CD8-positive, alpha-beta memory T cell (primary cell): ENCODE data around the gene BLTP3B. TPM values are rescaled to one million over a fixed set of nuclear protein-coding genes. Genes with fewer than 3 reads are reported as not detected.

Experiments
- CTCF ChIA-PET: fragments of 350-600 bp; sonication (Branson Sonifier 250); formaldehyde crosslinking; loops from one replicate; lab custom pipeline; 2021; ENCODE audit warnings: antibody characterized with exemption; lab: Charles Lee
- POLR2A ChIA-PET: fragments of 350-600 bp; sonication (Branson Sonifier 250); formaldehyde crosslinking; loops from one replicate; lab custom pipeline; 2021; ENCODE audit warnings: antibody characterized with exemption; lab: Charles Lee
- DNase-seq, 5 donors: peaks; one replicate each; pipeline versions ENCODE4 v3.0.0 to v3.0.0-alpha.2; 2020 to 2022; ENCODE audit warnings: mixed read lengths in 1 of 5
- H3K27ac ChIP-seq: one replicate; pipeline ENCODE4 v1.7.0; 2013; ENCODE audit warnings: low read depth, mild to moderate bottlenecking, low read length, moderate library complexity
- H3K27me3 ChIP-seq: 2 replicates; pipeline ENCODE4 v1.7.0; 2013; ENCODE audit warnings: low read length, mild to moderate bottlenecking; ENCODE audit not compliant: insufficient read depth, poor library complexity, severe bottlenecking
- H3K36me3 ChIP-seq: 2 replicates; pipeline ENCODE4 v1.7.0; 2013; ENCODE audit warnings: mild to moderate bottlenecking, low read length, moderate library complexity; ENCODE audit not compliant: insufficient read depth
- H3K4me1 ChIP-seq: 2 replicates; pipeline ENCODE4 v1.7.0; 2013; ENCODE audit warnings: mild to moderate bottlenecking, low read length, moderate library complexity; ENCODE audit not compliant: insufficient read depth
- H3K4me3 ChIP-seq: 2 replicates; pipeline ENCODE4 v1.7.0; 2013; ENCODE audit warnings: mild to moderate bottlenecking, low read length
- H3K9me3 ChIP-seq: 2 replicates; pipeline ENCODE4 v1.7.0; 2013; ENCODE audit warnings: mild to moderate bottlenecking, low read length
- H3K27ac Mint-ChIP-seq, 8 donors: one replicate each; pipeline ENCODE4 v1.8.0; 2020 to 2021; ENCODE audit warnings: mixed read lengths in 8 of 8, mild to moderate bottlenecking in 6 of 8, inconsistent platforms in 3 of 8, moderate library complexity in 3 of 8
- H3K27me3 Mint-ChIP-seq, 2 donors: one replicate each; pipeline ENCODE4 v1.8.0; 2020 to 2021; ENCODE audit warnings: mixed read lengths in 2 of 2, mild to moderate bottlenecking in 1 of 2, moderate library complexity in 1 of 2
- H3K36me3 Mint-ChIP-seq, 3 donors: one replicate each; pipeline ENCODE4 v1.8.0; 2020 to 2021; ENCODE audit warnings: mixed read lengths in 3 of 3, inconsistent platforms in 1 of 3, mild to moderate bottlenecking in 1 of 3
- H3K4me1 Mint-ChIP-seq, 3 donors: one replicate each; pipeline ENCODE4 v1.8.0; 2020 to 2021; ENCODE audit warnings: mixed read lengths in 3 of 3, inconsistent platforms in 1 of 3, mild to moderate bottlenecking in 1 of 3
- H3K4me3 Mint-ChIP-seq, 7 donors: one replicate each; pipeline ENCODE4 v1.8.0; 2020 to 2021; ENCODE audit warnings: mixed read lengths in 7 of 7, mild to moderate bottlenecking in 6 of 7, moderate library complexity in 4 of 7, inconsistent platforms in 2 of 7
- H3K9me3 Mint-ChIP-seq, 5 donors: one replicate each; pipeline ENCODE4 v1.8.0; 2020 to 2022; ENCODE audit warnings: mixed read lengths in 5 of 5, mild to moderate bottlenecking in 3 of 5, moderate library complexity in 2 of 5, inconsistent platforms in 1 of 5
- polyA plus RNA-seq: library from polyadenylated mRNA; unstranded; fragments of 300-500 nt; fragmentation: Illumina TruSeq; gene quantifications from one replicate; pipeline ENCODE4 v1.2.3, GENCODE V29; 2021
- total RNA-seq, 2 experiments: library from RNA; stranded (reverse); gene quantifications; one replicate each; pipeline ENCODE4 v1.2.3, GENCODE V29; 2021

BLTP3B gene
- total and polyA plus RNA-seq, 3 experiments from 2014 or later: 15.2 to 65.1 (median 60.9) TPM

GRCh38 chr12:100157427-100157821 lies 14.8 kb upstream of the BLTP3B start:
- H3K27ac ChIP-seq: no peak overlapping the region
- H3K36me3 ChIP-seq: no peaks in the 10 kb centered on the region
- DNase-seq: no peak
- H3K9me3 ChIP-seq: no peaks in the 10 kb centered on the region
- peaks cover 4% of the 10 kb centered on the region for H3K4me1 ChIP-seq
- ChIA-PET POLR2A (no interaction called here), CTCF (interaction anchor here (1.0 kb wide), 1 partner anchor 35 kb away, joined by 4 read pairs; no protein-coding TSS in a partner anchor)
- Mint-ChIP-seq H3K27me3 (no peaks in the 10 kb centered on the region), H3K4me3 (no peak overlapping the region), H3K4me1 (peaks cover 4 to 6% (median 6%) of the 10 kb centered on the region in 3 donors), H3K9me3 (no peaks in the 10 kb centered on the region), H3K36me3 (peaks cover 0 to 4% (median 2%) of the 10 kb centered on the region in 3 donors), H3K27ac (no peak overlapping the region)
- H3K27me3 ChIP-seq: no peaks in the 10 kb centered on the region
- H3K4me3 ChIP-seq: no peak overlapping the region

DNA sequence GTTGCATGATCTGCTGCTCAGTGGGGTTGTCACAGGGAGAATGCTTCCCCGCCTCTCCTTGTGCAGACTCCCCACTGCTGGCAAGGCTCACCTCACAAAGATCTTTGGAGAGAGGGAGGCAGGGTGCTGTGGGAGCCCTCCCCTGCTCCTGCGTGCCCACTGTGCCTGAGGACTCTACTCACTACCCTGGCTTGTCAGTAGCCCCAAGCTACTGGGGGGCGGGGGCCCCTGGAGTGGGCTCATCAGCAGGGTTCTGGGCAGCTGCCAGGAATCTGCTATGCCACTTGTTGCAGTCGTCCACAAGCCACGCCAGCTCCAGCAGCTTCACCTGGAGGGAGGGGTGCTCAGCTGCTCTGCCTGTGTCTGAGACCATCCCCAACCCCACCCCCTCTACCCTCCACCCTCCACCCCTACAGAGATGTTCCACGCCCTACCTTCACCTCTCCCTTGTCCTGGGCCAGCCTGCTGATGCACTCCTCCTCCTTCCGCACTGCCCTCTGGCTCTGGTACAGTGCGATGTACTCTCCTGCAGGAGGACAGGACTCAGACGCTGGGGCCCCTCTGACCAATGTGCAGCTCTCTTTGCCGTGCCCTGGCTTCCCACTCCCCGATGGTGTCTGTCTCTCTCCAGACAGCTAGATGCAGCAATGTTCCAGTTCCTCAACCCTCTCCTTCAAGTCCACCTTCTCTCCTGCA lies 14.2 kb upstream of the BLTP3B start:
- no peak for DNase-seq
- H3K27ac Mint-ChIP-seq: no peak overlapping the region
- ChIA-PET CTCF (interaction anchor here (1.0 kb wide), 1 partner anchor 36 kb away, joined by 4 read pairs; no protein-coding TSS in a partner anchor), POLR2A (no interaction called here)
- H3K9me3 Mint-ChIP-seq: no peaks in the 10 kb centered on the region
- peaks cover 4 to 6% (median 6%) of the 10 kb centered on the region in 3 donors for H3K4me1 Mint-ChIP-seq
- H3K4me1 ChIP-seq: peaks cover 4% of the 10 kb centered on the region
- H3K27me3 ChIP-seq: no peaks in the 10 kb centered on the region
- no peak overlapping the region for H3K27ac ChIP-seq
- no peaks in the 10 kb centered on the region for H3K27me3 Mint-ChIP-seq
- H3K9me3 ChIP-seq: no peaks in the 10 kb centered on the region
- no peaks in the 10 kb centered on the region for H3K36me3 ChIP-seq
- peaks cover 0 to 4% (median 2%) of the 10 kb centered on the region in 3 donors for H3K36me3 Mint-ChIP-seq
- H3K4me3 Mint-ChIP-seq: no peak overlapping the region
- H3K4me3 ChIP-seq: no peak overlapping the region

- Mint-ChIP-seq H3K36me3 (peaks cover 0 to under 1% (median 0%) of the 10 kb centered on the region in 3 donors), H3K27ac (peak overlapping the region in 1 of 8 donors; percentile 72), H3K4me3 (no peak overlapping the region), H3K27me3 (no peaks in the 10 kb centered on the region), H3K4me1 (peaks cover 4 to 6% (median 6%) of the 10 kb centered on the region in 3 donors), H3K9me3 (no peaks in the 10 kb centered on the region)
- H3K27me3 ChIP-seq: no peaks in the 10 kb centered on the region
- CTCF ChIA-PET: interaction anchor here (0.7 to 2.4 kb wide), 19 partner anchors 9 to 112 kb away, joined by 3 to 22 read pairs (median 4); partner anchors contain the start of genes ACTR6, DEPDC4 and SCYL2
- H3K4me3 ChIP-seq: no peak overlapping the region
- POLR2A ChIA-PET: no interaction called here
- no peak overlapping the region for H3K27ac ChIP-seq
- H3K9me3 ChIP-seq: no peaks in the 10 kb centered on the region
- DNase-seq: peak; percentile 48 to 78 (median 58)
- no peaks in the 10 kb centered on the region for H3K36me3 ChIP-seq
- H3K4me1 ChIP-seq: peaks cover 4% of the 10 kb centered on the region
These were observed 12.0 kb upstream of the BLTP3B start for GRCh38 chr12:100154474-100155247.

GRCh38 chr12:100153131-100153530 lies 10.5 kb upstream of the BLTP3B start:
- Mint-ChIP-seq H3K9me3 (no peaks in the 10 kb centered on the region), H3K4me1 (peaks cover 4 to 6% (median 6%) of the 10 kb centered on the region in 3 donors), H3K36me3 (no peaks in the 10 kb centered on the region), H3K4me3 (no peak overlapping the region), H3K27ac (no peak overlapping the region), H3K27me3 (no peaks in the 10 kb centered on the region)
- H3K36me3 ChIP-seq: no peaks in the 10 kb centered on the region
- H3K4me1 ChIP-seq: peaks cover 4% of the 10 kb centered on the region
- no peaks in the 10 kb centered on the region for H3K27me3 ChIP-seq
- DNase-seq: no peak
- ChIA-PET CTCF (interaction anchor here (1.2 to 2.7 kb wide), 2 partner anchors 10 to 48 kb away, joined by 3 to 11 read pairs; partner anchors contain the start of gene ACTR6), POLR2A (no interaction called here)
- no peak overlapping the region for H3K4me3 ChIP-seq
- H3K9me3 ChIP-seq: no peaks in the 10 kb centered on the region
- H3K27ac ChIP-seq: no peak overlapping the region

DNA sequence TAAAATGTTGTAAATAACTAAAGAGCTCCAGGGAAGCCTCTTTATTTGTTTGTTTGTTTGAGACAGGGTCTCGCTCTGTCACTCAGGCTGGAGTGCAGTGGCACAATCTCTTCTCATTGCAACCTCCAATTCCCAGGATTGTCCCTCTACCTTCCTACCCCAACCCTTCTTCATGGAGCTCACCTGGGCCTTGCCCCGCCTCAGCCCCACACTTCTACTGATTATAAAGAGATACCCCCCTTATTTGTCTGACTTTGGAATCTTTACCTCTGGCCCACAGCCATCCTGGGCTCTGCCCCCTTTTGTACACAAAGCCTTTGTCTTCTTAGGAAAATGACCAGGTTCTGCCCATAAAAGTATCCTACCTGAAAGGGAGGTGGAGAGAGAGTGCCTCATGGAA lies 9.1 kb upstream of the BLTP3B start:
- Mint-ChIP-seq H3K4me3 (no peak overlapping the region), H3K4me1 (peaks cover 4 to 6% (median 6%) of the 10 kb centered on the region in 3 donors)

DNA sequence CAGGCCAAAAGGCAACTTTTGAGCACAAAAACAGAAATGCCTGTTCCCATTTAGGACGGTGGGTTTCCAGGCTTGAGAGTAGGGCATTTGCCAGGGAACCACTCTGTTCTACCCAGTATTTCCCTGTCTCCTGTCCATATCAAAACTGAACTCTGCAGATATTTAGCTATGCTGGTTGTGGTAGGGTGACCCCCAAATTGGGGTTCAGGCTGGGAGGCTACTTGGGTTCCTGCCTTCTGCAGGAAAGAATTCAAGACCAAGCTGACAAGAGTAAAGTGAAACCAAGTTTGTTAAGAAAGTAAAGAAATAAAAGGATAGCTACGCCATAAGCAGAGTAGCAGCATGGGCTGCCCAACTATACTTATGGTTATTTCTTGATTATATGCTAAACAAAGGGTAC lies 3.6 kb upstream of the BLTP3B start:
- H3K4me1 ChIP-seq: peaks cover 10% of the 10 kb centered on the region
- no peaks in the 10 kb centered on the region for H3K36me3 ChIP-seq
- H3K27ac ChIP-seq: no peak overlapping the region
- peaks cover 0 to 1% of the 10 kb centered on the region in 2 donors for H3K27me3 Mint-ChIP-seq
- CTCF ChIA-PET: interaction anchor here (3.5 kb wide), 1 partner anchor 9 kb away, joined by 22 read pairs; no protein-coding TSS in a partner anchor
- POLR2A ChIA-PET: no interaction called here
- peaks cover 12 to 15% (median 13%) of the 10 kb centered on the region in 3 donors for H3K4me1 Mint-ChIP-seq
- no peak for DNase-seq
- no peak overlapping the region for H3K27ac Mint-ChIP-seq
- no peaks in the 10 kb centered on the region for H3K27me3 ChIP-seq
- H3K36me3 Mint-ChIP-seq: peaks cover 0 to 6% (median 0%) of the 10 kb centered on the region in 3 donors
- no peaks in the 10 kb centered on the region for H3K9me3 ChIP-seq
- no peaks in the 10 kb centered on the region for H3K9me3 Mint-ChIP-seq
- peak overlapping the region in 2 of 7 donors; percentile 51 to 59 for H3K4me3 Mint-ChIP-seq
- no peak overlapping the region for H3K4me3 ChIP-seq

More for the DNA sequence above, 9.1 kb upstream of the BLTP3B start:
- H3K27ac ChIP-seq: no peak overlapping the region
- H3K27me3 ChIP-seq: no peaks in the 10 kb centered on the region
- Mint-ChIP-seq H3K27me3 (no peaks in the 10 kb centered on the region), H3K36me3 (no peaks in the 10 kb centered on the region), H3K27ac (peak overlapping the region in 1 of 8 donors; percentile 14), H3K9me3 (no peaks in the 10 kb centered on the region)
- CTCF ChIA-PET: interaction anchor here (2.7 kb wide), 1 partner anchor 12 kb away, joined by 11 read pairs; no protein-coding TSS in a partner anchor
- no peak for DNase-seq
- H3K4me1 ChIP-seq: peaks cover 4% of the 10 kb centered on the region
- H3K36me3 ChIP-seq: no peaks in the 10 kb centered on the region
- H3K4me3 ChIP-seq: no peak overlapping the region
- H3K9me3 ChIP-seq: no peaks in the 10 kb centered on the region
- POLR2A ChIA-PET: interaction anchor here (0.5 kb wide), 1 partner anchor 9 kb away, joined by 4 read pairs; no protein-coding TSS in a partner anchor

GRCh38 chr12:100145643-100146042 lies 3.0 kb upstream of the BLTP3B start:
- H3K27me3 Mint-ChIP-seq: peaks cover 0 to 1% of the 10 kb centered on the region in 2 donors
- CTCF ChIA-PET: interaction anchor here (3.5 kb wide), 1 partner anchor 9 kb away, joined by 22 read pairs; no protein-coding TSS in a partner anchor
- H3K27me3 ChIP-seq: no peaks in the 10 kb centered on the region
- no peak overlapping the region for H3K27ac Mint-ChIP-seq
- POLR2A ChIA-PET: no interaction called here
- H3K4me3 ChIP-seq: no peak overlapping the region
- H3K27ac ChIP-seq: no peak overlapping the region
- no peaks in the 10 kb centered on the region for H3K36me3 ChIP-seq
- no peak for DNase-seq
- H3K4me1 Mint-ChIP-seq: peaks cover 15 to 21% (median 17%) of the 10 kb centered on the region in 3 donors
- H3K36me3 Mint-ChIP-seq: peaks cover 0 to 6% (median 0%) of the 10 kb centered on the region in 3 donors
- no peaks in the 10 kb centered on the region for H3K9me3 Mint-ChIP-seq
- no peaks in the 10 kb centered on the region for H3K9me3 ChIP-seq
- peak overlapping the region in 1 of 7 donors; percentile 59 for H3K4me3 Mint-ChIP-seq
- H3K4me1 ChIP-seq: peaks cover 10% of the 10 kb centered on the region
